GM13976 (cell line): ENCODE measurements around the gene FEV.

Source experiments
- DNase-seq: peaks from one replicate; pipeline ENCODE4 v3.0.0; 2012; ENCODE audit warnings: low spot score
- in situ Hi-C: fragments of 300-500 bp; cut with MboI; formaldehyde crosslinking; loops from one replicate; pipeline ENCODE4 v1.12.0; 2022; ENCODE audit warnings: low sequenced_read_pairs, mixed read lengths, inconsistent platforms; ENCODE audit not compliant: unreplicated experiment
- TF ChIP-seq, protein P1 (sequence below): IDR thresholded peaks from 2 replicates; pipeline ENCODE4 v1.5.1; 2012; ENCODE audit warnings: borderline replicate concordance, mild to moderate bottlenecking; ENCODE audit not compliant: insufficient read depth; ENCODE audit errors: extremely low read depth, missing control alignments, control extremely low read depth

FEV gene

DNA sequence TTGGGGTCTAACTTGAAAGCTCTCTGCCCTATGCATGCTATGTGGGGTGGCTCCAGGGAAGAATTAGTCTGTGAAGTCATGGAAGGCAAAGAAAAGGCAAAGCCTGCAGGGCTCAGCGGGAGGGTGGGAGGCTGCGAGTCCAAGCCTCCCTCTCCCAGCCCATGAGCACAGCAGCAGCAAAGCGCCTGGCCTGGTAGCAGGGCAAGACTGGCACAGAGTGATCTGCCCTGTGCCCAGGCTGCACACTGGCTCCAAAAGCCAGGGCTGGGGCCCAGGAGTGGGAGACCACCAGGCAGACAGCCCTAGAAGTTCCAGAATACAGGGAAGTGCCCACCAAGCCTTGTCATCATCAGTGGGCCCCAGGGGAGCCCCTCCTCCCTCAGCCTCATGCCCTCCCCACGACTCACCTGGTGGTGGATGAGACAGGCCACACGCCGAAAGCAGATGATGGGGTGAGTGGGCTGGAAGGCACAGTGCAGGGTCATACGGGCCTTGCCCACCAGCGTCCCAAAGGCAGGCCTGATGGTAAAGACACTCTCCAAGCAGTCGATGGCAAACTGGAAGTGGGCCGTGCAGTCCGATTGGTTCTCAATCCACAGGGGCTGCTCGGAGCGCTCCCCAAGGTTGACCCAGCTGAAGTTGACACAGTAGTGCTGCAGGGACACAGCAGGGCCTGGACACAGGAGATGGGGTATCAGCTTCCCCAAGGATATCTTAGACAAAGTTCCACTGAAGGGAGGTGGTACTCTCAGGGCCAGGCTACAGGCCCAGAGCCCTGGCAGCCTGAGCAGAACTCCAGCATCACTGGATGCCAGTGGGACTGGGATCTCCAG lies 44.2 kb upstream of the FEV start:
- TF ChIP-seq, protein P1, sequence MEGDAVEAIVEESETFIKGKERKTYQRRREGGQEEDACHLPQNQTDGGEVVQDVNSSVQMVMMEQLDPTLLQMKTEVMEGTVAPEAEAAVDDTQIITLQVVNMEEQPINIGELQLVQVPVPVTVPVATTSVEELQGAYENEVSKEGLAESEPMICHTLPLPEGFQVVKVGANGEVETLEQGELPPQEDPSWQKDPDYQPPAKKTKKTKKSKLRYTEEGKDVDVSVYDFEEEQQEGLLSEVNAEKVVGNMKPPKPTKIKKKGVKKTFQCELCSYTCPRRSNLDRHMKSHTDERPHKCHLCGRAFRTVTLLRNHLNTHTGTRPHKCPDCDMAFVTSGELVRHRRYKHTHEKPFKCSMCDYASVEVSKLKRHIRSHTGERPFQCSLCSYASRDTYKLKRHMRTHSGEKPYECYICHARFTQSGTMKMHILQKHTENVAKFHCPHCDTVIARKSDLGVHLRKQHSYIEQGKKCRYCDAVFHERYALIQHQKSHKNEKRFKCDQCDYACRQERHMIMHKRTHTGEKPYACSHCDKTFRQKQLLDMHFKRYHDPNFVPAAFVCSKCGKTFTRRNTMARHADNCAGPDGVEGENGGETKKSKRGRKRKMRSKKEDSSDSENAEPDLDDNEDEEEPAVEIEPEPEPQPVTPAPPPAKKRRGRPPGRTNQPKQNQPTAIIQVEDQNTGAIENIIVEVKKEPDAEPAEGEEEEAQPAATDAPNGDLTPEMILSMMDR, result no peak
- DNase-seq, result no peak
- in situ Hi-C loops, result loop anchor here (25.0 kb wide), 1 partner anchor 283 kb away; the partner anchor contains the start of gene PTPRN

DNA sequence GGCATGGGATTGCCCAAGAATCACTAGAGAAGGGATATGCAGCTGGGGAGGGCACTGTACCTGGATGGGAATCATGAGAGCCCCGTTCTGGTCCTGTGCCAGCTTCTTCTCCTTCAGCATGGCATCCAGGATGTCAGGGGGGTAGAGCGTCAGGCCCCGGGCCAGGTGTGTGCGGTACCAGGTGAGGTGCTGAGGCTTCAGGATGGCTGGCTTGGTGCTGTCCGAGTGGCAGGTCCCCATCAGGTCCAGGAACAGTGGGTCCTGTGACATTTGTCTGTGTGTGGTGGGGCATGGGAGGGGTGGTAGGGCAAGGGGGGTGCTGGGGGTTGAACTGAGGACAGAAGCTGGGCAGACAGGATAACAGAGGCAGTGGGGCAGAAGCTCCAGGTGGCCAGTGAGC lies 43.2 kb upstream of the FEV start:
- in situ Hi-C loops, result loop anchor here (25.0 kb wide), 1 partner anchor 284 kb away; the partner anchor contains the start of gene PTPRN
- TF ChIP-seq, protein P1, result no peak
- no peak for DNase-seq

DNA sequence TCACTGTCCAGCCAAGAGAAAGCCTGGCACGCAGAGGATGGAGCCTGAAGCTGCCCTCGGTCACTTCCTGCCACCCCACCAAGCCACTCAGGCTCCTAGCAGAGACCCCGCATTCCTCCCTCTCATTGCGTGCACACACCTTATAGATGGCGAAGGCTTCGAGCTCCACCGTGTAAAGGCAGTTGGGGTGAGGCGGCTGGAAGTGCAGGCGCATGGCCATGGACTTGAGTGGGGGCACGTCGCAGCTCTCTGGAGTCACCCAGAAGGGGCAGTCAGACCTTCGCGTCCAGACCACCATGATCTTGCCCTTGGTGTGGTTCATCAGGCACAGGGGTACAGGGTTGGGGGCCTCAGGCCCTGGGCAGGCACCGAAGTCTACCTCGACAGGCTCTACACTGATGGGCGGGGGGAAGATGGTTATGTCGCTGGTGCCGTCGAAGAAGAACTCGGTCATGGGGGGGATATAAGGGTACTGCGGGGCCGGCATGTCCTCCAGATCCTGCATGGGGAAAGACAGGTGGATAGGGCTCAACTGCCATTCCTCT lies 42.6 kb upstream of the FEV start:
- TF ChIP-seq, protein P1, result no peak
- in situ Hi-C loops, result loop anchor here (25.0 kb wide), 1 partner anchor 285 kb away; the partner anchor contains the start of gene PTPRN

DNA sequence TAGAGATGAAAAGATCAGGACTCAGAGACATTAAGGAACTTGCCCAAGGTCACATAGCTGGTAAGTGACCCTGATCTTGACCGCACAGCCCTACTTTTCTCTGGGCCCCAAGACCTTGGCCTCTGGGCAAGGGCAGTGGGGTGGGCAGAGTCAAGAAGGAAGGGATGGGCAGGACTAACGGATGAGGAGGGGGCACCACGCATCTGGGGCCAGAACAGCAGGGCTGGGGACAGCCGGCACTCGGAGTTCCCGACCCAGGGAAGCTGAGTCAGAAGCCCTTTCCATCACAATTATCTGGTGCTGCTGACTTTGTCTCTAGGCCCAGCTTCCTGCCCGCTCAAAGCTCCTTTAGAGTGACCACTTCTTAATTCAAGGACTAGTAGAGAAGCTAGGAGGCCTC lies 42.0 kb upstream of the FEV start:
- TF ChIP-seq, protein P1, result no peak
- no peak for DNase-seq
- in situ Hi-C loops, result loop anchor here (25.0 kb wide), 1 partner anchor 285 kb away; the partner anchor contains the start of gene PTPRN

More for the DNA sequence above, 42.6 kb upstream of the FEV start:
- DNase-seq, result no peak

DNA sequence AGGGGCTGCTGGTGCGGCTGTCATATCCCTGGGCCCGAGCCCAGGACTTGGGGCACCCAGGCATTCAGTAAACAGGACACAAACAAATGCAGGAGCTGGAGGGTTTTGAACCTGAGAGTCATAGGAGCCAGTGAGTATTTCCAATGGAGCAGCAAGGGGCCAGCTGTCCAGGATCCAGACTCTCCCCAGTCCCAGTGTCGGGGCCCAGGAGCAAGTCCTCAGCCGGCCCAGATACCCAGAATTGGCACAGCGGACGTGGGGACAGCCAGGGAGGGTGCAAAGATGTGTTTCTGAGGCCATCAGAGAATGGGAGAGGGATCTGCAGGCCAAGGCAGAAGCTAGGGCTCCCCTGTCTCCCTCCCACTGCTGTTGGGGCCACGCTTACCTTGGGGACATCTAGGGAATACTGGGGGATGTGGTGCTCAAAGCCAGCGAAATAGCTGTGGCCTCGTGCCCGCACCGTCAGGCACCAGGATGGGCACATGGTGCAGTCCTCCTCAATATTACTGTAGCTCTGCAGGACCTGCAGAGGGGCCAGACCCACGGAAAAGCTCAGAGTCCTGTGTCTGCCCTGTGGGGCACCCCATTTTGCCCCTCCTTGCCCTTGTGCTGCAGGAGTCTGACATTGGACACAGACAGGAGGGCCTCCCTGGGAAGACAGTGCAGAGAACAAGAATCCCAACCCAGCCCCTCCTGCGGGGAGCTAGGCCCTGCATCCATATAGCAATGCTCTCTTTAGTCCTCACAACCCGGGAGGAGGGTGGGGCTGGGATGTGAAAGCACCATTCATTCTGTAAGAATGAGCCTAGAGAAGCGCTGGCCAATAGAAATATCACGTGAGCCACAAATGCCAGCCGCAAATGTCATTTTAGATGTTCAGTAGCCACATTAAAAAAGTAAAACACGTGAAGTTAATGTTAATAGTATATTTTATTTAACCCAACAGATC lies 40.9 kb upstream of the FEV start:
- TF ChIP-seq, protein P1, result no peak
- no peak for DNase-seq
- in situ Hi-C loops, result loop anchor here (25.0 kb wide), 1 partner anchor 286 kb away; the partner anchor contains the start of gene PTPRN

DNA sequence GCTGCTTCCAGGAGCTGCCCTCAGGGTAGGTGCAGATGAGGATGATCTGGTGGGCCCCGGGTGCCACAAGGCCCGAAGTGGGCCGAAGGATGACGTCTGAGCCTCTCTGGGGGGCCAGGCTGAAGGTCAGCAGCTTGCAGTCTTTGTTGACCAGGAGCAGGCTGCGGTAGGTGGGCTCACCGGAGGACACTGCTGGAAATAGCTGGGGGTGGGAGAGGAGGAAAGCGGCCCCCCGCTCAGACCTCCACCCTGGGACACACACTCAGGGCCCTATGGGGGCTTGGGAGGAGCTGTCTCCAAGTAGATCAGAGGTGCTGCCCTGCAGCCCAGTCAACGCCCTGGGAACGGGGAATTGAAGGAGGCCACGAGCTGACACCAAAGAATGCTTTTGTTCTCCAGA lies 39.1 kb upstream of the FEV start:
- TF ChIP-seq, protein P1, result no peak
- in situ Hi-C loops, result no loop called here
- DNase-seq, result no peak
